ENCODE data around the gene PIGQ. TPM values are rescaled to one million over a fixed set of nuclear protein-coding genes. Genes with fewer than 3 reads are reported as not detected.
A peak's percentile ranks its signal among the peaks of the same experiment; 100 is the strongest.

The PIGQ gene
- total and polyA plus RNA-seq, 2 of the 13 experiments (the other 11 are each of a cell fraction or from before 2014, with no cell fraction given): 7.7 to 19.7 TPM

GRCh38 chr16:527015-527903 lies 42.5 kb upstream of the PIGQ start, which contains the start of gene CAPN15 (continued):
- TF ChIP-seq ZNF619 (CRISPR knock-in tag; IDR thresholded peaks at IDR 0.05) (no peak), RNF2 (conservative IDR thresholded peaks at IDR 0.05; ENCODE audit: low read depth) (no peak; the same call in 1 of the 2 replicates), SMARCC2 (IDR thresholded peaks at IDR 0.05) (no peak), PHF20 (CRISPR knock-in tag; IDR thresholded peaks at IDR 0.05) (peak; percentile 48; the same call in 1 of the 2 replicates), ZNF335 (CRISPR knock-in tag; IDR thresholded peaks at IDR 0.05) (no peak), ARID3A (IDR thresholded peaks at IDR 0.05; ENCODE audit: low read depth, low read length) (no peak), MXD3 (CRISPR knock-in tag; IDR thresholded peaks at IDR 0.05) (no peak), KDM6A (CRISPR knock-in tag; IDR thresholded peaks at IDR 0.05; ENCODE audit: low read depth) (no peak), REL (CRISPR knock-in tag; conservative IDR thresholded peaks at IDR 0.05) (no peak), ATF5 (CRISPR knock-in tag; IDR thresholded peaks at IDR 0.05; ENCODE audit: low read depth) (0 out of 2 replicates have a peak, but pooled peaks have one; percentile 35), TEF (CRISPR knock-in tag; IDR thresholded peaks at IDR 0.05) (peak; percentile 14; the same call in 1 of the 2 replicates), ZKSCAN5 (CRISPR knock-in tag; IDR thresholded peaks at IDR 0.05) (no peak), ZNF580 (CRISPR knock-in tag; IDR thresholded peaks at IDR 0.05; ENCODE audit: borderline replicate concordance, low read depth) (peak; percentile 77; the same call in 1 of the 2 replicates), DMAP1 (CRISPR knock-in tag; IDR thresholded peaks at IDR 0.05) (peak; percentile 78; the same call in 1 of the 2 replicates), HDAC1 (CRISPR knock-in tag; IDR thresholded peaks at IDR 0.05) (peak; percentile 80), IRX3 (CRISPR knock-in tag; IDR thresholded peaks at IDR 0.05; ENCODE audit: borderline replicate concordance, low read depth) (no peak), TAF15 (IDR thresholded peaks at IDR 0.05; ENCODE audit: low read depth, low read length, poor library complexity, severe bottlenecking) (no peak), ZNF563 (CRISPR knock-in tag; IDR thresholded peaks at IDR 0.05) (peak; percentile 72), ZNF598 (CRISPR knock-in tag; IDR thresholded peaks at IDR 0.05; ENCODE audit: borderline replicate concordance) (no peak; the same call in 1 of the 2 replicates), TOPORS (CRISPR knock-in tag; IDR thresholded peaks at IDR 0.05) (peak; percentile 73; the same call in 1 of the 2 replicates), ZNF766 (CRISPR knock-in tag; IDR thresholded peaks at IDR 0.05; ENCODE audit: borderline replicate concordance) (0 out of 2 replicates have a peak, but pooled peaks have one; percentile 72), HDAC6 (IDR thresholded peaks at IDR 0.05; ENCODE audit: low read depth, low read length) (no peak), ARNTL (CRISPR knock-in tag; IDR thresholded peaks at IDR 0.05) (peak; percentile 64; the same call in 1 of the 2 replicates), ERF (CRISPR knock-in tag; IDR thresholded peaks at IDR 0.05) (peak; percentile 9; the same call in 1 of the 2 replicates), KDM5A (IDR thresholded peaks at IDR 0.05; ENCODE audit: borderline replicate concordance, low read length) (peak; percentile 31; the same call in 1 of the 2 replicates), ATAD3A (CRISPR knock-in tag; IDR thresholded peaks at IDR 0.05) (no peak), ZSCAN25 (CRISPR knock-in tag; IDR thresholded peaks at IDR 0.05) (peak; percentile 59; the same call in 1 of the 2 replicates)

Measured in HepG2 (cell line).